Measurements from ENCODE around the gene CLDN22. TPM values are rescaled to one million over a fixed set of nuclear protein-coding genes. Genes with fewer than 3 reads are reported as not detected.
A peak's percentile ranks its signal among the peaks of the same experiment; 100 is the strongest.

Gene CLDN22
- total and polyA plus RNA-seq, 9 of the 15 experiments (the other 6 are each of a cell fraction or from before 2014, with no cell fraction given), result 0.21 TPM; not detected in 8

GRCh38 chr4:183348706-183349659, 28.9 kb upstream of the CLDN22 start (continued):
- 0 out of 2 replicates have a peak, but pooled peaks have one; percentile 31 for TF ChIP-seq ZBTB40 (IDR thresholded peaks at IDR 0.05)
- no peak for TF ChIP-seq ZBTB40 (CRISPR knock-in tag; IDR thresholded peaks at IDR 0.05)
- peak; percentile 96 for TF ChIP-seq ZNF134 (CRISPR knock-in tag; conservative IDR thresholded peaks at IDR 0.05)
- TF ChIP-seq BMI1 (IDR thresholded peaks at IDR 0.05; ENCODE audit: low read length), result no peak; the same call in 1 of the 2 replicates
- TF ChIP-seq CREB1 (IDR thresholded peaks at IDR 0.05), result no peak
- no peak; the same call in 1 of the 2 replicates for TF ChIP-seq CREB1 (CRISPR knock-in tag; IDR thresholded peaks at IDR 0.05)
- peak; percentile 100 for TF ChIP-seq ZBTB26 (CRISPR knock-in tag; IDR thresholded peaks at IDR 0.05)
- peak; percentile 93 for TF ChIP-seq ZNF785 (CRISPR knock-in tag; IDR thresholded peaks at IDR 0.05)
- peak; percentile 96 for TF ChIP-seq FOSL1 (tag; conservative IDR thresholded peaks at IDR 0.05)
- TF ChIP-seq SPI1 (IDR thresholded peaks at IDR 0.05; ENCODE audit: borderline replicate concordance, low read depth, low read length), result peak; percentile 41; the same call in 1 of the 2 replicates
- TF ChIP-seq BRF1 (IDR thresholded peaks at IDR 0.05; ENCODE audit: borderline replicate concordance, extremely low read depth, insufficient read length), result no peak
- TF ChIP-seq ESRRB (CRISPR knock-in tag; IDR thresholded peaks at IDR 0.05; ENCODE audit: borderline replicate concordance), result peak; percentile 98
- TF ChIP-seq DPF2 (IDR thresholded peaks at IDR 0.05), result peak; percentile 66

Data from K562 (cell line).